ENCODE data around the gene SPART. TPM values are rescaled to one million over a fixed set of nuclear protein-coding genes. Genes with fewer than 3 reads are reported as not detected.

SPART gene
- 65.9 and 104 TPM in 2 replicates for total RNA-seq

GRCh38 chr13:36346222-36347083 lies at the start of gene SPART:
SPART (minus strand) TSS chr13:36346394; CDS start chr13:36335830, 10,564 bp downstream.

GRCh38 chr13:36297366-36298338 lies 48.5 kb downstream of the SPART start, which contains the start of gene CCDC169:
CCDC169 (minus strand) TSS chr13:36297814; CDS start chr13:36297719, 95 bp downstream.

Other genes with a start within 250 kb of the SPART start
- gene DCLK1, start 215.0 kb downstream of the SPART start, total RNA-seq, result 3.2 and 10.0 TPM in 2 replicates
- not detected in 2 replicates for gene SOHLH2, start 131.8 kb downstream of the SPART start, total RNA-seq
- gene CCDC169, start 48.6 kb downstream of the SPART start, total RNA-seq, result 0.90 TPM in 1 of 2 replicates, not detected in the other
- 4.0 and 7.5 TPM in 2 replicates for gene CCNA1, start 86.1 kb upstream of the SPART start, total RNA-seq

Data from cardiac atrium fibroblast (primary cell).